Measurements from ENCODE around the gene RBMS2.

The RBMS2 gene

GRCh38 chr12:56634242-56634836, 112.7 kb downstream of the RBMS2 start (continued):
- TF ChIP-seq ZBTB7A (tag by site-specific recombination; IDR thresholded peaks at IDR 0.05; ENCODE audit: low read depth) (no peak; the same call in 1 of the 2 replicates), ZEB2 (tag by site-specific recombination; IDR thresholded peaks at IDR 0.05) (peak; percentile 16; the same call in 1 of the 2 replicates), ZBTB10 (tag by site-specific recombination; IDR thresholded peaks at IDR 0.05) (peak; percentile 94), ZNF114 (tag by site-specific recombination; IDR thresholded peaks at IDR 0.05) (no peak), ZNF596 (tag by site-specific recombination; IDR thresholded peaks at IDR 0.05) (no peak), ZNF548 (tag by site-specific recombination; IDR thresholded peaks at IDR 0.05) (no peak), TSHZ1 (tag by site-specific recombination; IDR thresholded peaks at IDR 0.05; ENCODE audit: borderline replicate concordance) (no peak), ZNF202 (tag by site-specific recombination; IDR thresholded peaks at IDR 0.05; ENCODE audit: borderline replicate concordance) (no peak), ZNF324 (tag by site-specific recombination; IDR thresholded peaks at IDR 0.05) (no peak), KLF7 (tag by site-specific recombination; IDR thresholded peaks at IDR 0.05; ENCODE audit: borderline replicate concordance) (peak; percentile 18; the same call in 1 of the 2 replicates), YY2 (tag by site-specific recombination; IDR thresholded peaks at IDR 0.05) (peak; percentile 61; the same call in 1 of the 2 replicates), ZFP69B (tag by site-specific recombination; IDR thresholded peaks at IDR 0.05) (no peak), ZNF350 (tag by site-specific recombination; IDR thresholded peaks at IDR 0.05) (no peak), MEIS1 (CRISPR knock-in tag; IDR thresholded peaks at IDR 0.05; ENCODE audit: borderline replicate concordance) (no peak), IKZF3 (tag by site-specific recombination; IDR thresholded peaks at IDR 0.05) (peak; percentile 75), ZNF311 (tag by site-specific recombination; IDR thresholded peaks at IDR 0.05; ENCODE audit: borderline replicate concordance) (no peak), ZNF121 (tag by site-specific recombination; IDR thresholded peaks at IDR 0.05) (no peak), PATZ1 (tag by site-specific recombination; IDR thresholded peaks at IDR 0.05) (peak; percentile 92), ATF2 (tag by site-specific recombination; IDR thresholded peaks at IDR 0.05; ENCODE audit: low read depth) (no peak), ZNF24 (tag by site-specific recombination; IDR thresholded peaks at IDR 0.05) (no peak), ZNF549 (tag by site-specific recombination; IDR thresholded peaks at IDR 0.05) (no peak), ZBTB44 (tag by site-specific recombination; IDR thresholded peaks at IDR 0.05) (no peak), ZNF214 (tag by site-specific recombination; IDR thresholded peaks at IDR 0.05; ENCODE audit: borderline replicate concordance) (no peak), GLIS1 (tag by site-specific recombination; IDR thresholded peaks at IDR 0.05) (peak; percentile 60), HOXD13 (CRISPR knock-in tag; IDR thresholded peaks at IDR 0.05; ENCODE audit: borderline replicate concordance) (no peak), TCF7L2 (IDR thresholded peaks at IDR 0.05; ENCODE audit: borderline replicate concordance, low read depth, low read length) (no peak), ZNF335 (tag by site-specific recombination; conservative IDR thresholded peaks at IDR 0.05) (peak; percentile 87), ZNF629 (tag by site-specific recombination; IDR thresholded peaks at IDR 0.05) (no peak), ZNF302 (tag by site-specific recombination; IDR thresholded peaks at IDR 0.05; ENCODE audit: low read depth) (no peak), ZNF426 (tag by site-specific recombination; IDR thresholded peaks at IDR 0.05) (no peak)

All from HEK293 (cell line).